GM18502 (cell line): ENCODE measurements around the gene DSCAML1.
"Not testable (repeated sequence)": the region's sequence is repeated elsewhere in the genome, so short reads cannot be mapped to it uniquely, and the experiment has no call there.

Source experiments
- ATAC-seq: cut with Tn5 transposase; IDR thresholded peaks from one replicate; pipeline ENCODE4 v1.9.1; 2021; ENCODE audit warnings: mild to moderate bottlenecking; ENCODE audit not compliant: unreplicated experiment, poor library complexity

The DSCAML1 gene

DNA sequence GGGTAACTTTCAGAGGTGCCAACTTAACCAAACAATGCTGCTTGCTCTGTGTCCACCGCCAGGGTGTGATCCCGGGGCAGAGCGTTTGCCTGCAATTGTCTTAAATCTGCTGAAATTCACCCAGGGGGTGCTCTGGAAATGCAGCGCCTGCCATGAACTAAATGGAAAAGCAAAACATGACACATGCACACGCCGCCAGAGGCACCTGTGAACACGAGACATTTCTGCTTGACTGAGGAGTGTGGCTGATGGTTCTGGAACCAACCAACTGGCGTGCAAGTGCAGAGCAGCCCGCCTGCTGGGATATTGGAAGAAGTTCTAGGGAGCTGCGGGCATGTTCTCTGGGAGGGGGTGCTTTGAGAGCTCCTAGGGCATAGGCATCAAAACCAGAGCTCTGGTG is 30.4 kb downstream of the DSCAML1 start:
- ATAC-seq, result no peak

DNA sequence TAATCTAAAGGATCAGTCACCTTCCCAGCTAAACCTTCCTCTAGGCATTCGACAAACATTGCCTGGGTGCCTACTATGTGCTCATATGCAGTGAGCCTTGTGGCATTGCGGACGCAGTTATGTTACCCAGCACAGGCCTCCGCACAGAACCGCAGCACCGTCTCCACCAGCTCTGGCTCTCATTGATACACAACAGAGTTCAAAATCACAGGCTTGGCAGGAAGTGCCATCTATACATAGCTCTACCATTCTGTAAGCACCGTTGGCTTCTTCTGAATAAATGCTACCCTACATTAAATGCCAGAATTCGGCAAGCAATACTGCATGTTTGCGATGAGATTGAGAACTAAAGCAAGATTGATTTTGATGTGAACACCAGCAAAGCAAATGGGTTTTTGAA is 31.0 kb downstream of the DSCAML1 start:
- no peak for ATAC-seq

DNA sequence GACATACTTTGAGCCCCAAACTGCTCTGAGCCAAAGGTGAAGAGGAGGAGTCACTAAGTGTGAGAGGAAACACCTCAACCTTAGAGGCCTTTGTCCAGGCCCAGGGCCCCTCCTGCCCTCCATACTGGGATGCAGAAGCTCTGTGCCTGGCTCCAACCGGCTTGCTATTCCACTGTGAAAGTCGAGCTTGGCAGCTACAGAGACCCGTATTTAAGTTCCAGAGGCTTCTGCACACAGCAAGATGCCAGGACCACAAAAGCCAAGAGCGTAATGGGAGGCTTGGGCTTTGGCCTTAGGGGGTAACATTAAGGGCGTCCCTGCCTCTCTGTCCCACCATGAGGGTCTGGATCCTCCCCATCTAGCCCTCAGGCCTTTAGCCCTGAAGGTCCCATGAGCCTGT is 31.9 kb downstream of the DSCAML1 start:
- no peak for ATAC-seq

DNA sequence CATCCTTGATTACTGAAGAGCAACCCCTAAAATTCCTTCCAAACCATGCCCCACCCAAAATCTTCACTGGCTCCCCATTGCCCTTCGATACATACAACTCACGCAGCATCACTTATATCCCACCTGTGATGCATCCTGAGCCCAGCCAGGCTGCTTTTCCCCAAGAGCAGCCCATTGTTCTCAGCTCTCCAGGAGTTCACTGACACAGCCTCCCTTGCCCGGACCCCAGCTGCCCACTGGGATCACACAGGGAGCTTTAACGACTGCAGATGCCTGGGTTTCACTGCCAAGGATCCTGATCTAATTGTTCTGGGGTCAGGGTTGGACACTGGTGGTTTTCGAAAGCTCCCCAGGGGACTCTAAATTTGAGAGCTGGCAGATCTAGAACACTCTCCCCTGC is 33.6 kb downstream of the DSCAML1 start:
- not testable (repeated sequence) for ATAC-seq

DNA sequence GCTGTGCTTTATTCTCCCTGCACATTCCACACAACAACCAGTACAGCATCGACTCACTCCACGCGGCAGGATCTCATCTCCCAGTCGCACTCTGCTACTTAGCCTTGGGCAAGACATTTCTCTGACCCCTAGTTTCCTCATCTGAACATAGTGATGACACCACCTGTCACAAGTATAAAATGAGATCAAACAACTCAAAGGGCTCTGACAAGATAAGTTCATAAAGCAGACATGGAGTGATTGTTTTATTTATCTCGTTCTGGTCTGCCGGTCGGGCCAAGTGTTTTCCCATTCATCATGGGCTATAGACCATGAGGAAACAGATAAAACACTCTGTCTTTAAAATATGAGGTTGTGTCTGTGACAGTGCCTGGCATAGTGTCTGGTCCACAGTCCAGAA is 35.0 kb downstream of the DSCAML1 start:
- no peak for ATAC-seq

DNA sequence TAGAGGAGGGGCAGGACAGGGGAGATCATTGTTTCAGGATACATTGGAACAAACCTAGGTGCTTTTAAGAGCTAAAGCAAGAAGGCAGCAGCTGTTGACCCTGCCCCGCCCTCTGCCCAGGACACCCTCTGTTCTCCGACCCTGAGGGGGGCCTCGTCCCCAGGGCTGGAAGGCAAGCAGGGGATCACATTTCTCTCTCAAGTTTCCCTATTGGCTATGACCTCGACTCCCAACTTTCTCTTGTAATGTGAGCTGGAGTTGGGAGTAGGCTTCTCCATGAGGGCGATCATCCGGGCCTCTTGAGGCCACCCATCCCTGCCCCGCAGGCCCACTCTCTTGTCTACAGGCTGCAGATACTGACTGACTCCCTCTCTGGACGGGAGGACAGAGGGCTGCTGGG is 37.7 kb downstream of the DSCAML1 start:
- ATAC-seq, result no peak

DNA sequence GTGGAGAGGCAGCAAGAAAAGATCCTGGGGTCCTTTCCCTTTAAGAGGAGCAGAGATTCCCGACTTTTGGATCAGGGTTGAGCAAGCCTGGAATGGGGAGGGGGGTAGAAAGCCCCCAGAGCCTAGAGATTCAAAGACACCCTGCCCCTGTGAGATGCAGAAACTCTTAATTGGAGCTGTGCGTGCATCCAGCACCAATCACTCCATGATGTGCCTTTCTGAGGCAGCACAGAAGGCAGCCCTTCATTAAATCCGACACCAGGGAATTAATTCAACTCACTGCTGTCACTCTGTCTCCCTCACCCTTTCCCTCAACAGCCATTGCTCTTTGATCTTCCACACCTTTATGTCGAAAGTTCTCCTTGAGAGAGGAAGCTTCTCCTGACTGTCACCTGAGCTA is 43.0 kb downstream of the DSCAML1 start:
- ATAC-seq, result no peak

DNA sequence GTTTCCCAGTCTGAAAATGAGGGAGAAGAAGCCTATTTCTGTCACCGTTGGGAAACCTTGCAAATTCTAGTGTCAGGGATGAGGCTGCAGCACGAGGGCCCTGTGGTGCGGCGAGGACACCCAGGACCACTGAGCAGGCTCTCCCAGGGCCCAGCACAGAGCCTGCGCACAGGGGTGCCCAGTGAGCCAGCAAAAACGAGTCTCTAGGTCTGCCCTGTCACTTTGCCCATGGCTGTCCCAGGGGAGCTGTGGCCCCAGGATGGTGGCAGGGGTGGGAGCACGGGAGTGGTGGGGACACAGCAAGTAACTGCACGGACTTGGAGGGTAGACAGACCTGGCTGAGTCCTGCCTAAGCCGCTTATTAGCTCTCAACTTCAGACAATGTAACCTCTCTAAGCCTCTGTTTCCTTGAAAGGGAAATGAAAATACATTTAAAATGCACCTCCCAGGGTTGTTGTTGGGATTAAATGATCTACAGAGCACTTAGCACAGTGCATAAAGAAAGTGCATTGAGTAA is 44.2 kb downstream of the DSCAML1 start:
- ATAC-seq, result no peak

DNA sequence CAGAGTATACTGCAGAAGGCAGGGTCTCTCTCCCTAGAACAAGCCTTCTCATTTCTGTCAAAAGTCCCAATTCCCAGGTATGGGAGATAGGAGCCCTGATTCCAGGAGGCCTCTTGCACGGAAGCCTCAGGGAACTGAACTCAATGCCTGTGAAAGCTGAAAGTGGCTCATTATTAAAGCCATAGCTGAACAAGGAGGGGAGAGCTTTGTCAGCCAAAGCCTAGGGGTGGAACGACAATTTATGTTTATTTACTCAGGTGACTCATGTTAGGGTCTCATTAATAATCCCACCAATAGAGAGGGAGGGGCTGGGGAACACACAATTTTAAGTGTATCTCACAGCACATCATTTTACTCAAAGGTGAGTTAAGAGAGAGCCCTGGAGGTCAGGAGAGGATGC is 44.9 kb downstream of the DSCAML1 start:
- ATAC-seq, result no peak

DNA sequence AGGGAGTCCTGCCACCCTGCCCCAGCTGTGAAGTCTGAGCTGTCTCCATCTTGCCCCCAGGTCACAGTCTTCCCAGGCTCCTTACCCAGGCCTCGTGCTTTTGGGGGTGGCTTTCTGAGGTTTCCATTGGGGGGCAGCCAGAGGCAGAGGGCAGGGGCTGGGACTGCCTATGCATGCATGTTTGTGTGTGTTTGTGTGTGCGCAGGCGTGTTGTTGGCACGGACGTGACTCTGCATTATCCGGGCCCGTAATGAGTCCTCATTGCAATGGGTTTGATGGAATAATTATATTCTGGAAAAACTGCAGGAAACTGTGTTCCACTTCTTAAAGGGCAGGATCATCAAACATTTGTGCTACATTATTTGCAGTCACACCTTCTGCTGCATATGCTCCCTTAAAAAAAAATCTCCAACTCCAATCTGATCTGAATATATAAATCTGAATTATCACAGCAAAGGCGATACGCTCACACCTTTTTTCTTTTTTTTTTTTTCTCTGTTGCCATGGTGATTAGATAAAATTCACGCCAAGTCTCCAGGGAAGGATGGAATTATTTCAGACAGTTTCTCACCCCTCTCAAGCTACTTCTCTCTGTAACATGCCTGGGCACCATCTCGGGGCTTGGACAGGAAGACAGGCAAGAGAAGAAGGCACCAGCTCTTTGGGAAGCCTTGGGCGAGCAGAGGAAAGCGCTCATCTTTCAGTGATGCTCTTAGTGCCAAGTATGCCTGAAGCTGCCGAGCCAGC is 45.9 kb downstream of the DSCAML1 start:
- ATAC-seq, result no peak

DNA sequence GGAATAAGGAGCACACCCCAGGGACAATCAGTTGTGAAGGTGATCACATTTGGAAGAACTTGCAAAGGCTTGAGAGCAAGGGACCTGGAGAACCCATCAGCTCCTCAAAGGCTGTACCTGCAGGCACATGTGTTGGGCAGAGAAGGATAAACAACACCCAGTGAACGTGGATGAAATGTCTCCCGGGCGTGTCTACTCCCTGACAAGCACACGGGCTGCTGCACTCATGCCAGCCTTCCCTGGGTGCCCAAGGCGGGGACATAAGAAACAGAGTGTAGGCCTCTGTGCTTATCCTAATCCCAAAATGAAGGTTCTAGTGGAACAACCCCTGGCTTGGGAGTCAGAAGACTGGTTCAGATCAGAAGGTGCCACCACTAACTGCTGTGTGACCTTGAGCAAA is 46.7 kb downstream of the DSCAML1 start:
- ATAC-seq, result no peak

DNA sequence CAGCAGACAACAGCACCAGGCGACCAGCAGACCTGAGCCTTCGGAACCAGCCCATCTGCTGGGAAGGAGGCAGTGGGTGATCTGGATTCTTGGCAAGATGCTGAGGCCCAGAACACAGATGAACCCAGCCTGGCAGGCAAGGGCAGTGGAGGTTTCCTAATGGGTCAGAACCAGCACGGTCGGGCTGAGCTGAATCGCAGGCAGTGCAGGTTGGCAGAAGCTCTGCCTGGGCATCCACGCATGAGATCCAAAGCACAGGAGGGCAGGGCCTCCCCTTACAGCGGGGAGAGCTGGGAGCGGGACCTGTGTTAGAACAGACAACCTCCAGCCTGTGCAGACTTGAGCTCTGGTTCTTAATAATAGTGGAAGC is 47.5 kb downstream of the DSCAML1 start:
- ATAC-seq, result no peak

DNA sequence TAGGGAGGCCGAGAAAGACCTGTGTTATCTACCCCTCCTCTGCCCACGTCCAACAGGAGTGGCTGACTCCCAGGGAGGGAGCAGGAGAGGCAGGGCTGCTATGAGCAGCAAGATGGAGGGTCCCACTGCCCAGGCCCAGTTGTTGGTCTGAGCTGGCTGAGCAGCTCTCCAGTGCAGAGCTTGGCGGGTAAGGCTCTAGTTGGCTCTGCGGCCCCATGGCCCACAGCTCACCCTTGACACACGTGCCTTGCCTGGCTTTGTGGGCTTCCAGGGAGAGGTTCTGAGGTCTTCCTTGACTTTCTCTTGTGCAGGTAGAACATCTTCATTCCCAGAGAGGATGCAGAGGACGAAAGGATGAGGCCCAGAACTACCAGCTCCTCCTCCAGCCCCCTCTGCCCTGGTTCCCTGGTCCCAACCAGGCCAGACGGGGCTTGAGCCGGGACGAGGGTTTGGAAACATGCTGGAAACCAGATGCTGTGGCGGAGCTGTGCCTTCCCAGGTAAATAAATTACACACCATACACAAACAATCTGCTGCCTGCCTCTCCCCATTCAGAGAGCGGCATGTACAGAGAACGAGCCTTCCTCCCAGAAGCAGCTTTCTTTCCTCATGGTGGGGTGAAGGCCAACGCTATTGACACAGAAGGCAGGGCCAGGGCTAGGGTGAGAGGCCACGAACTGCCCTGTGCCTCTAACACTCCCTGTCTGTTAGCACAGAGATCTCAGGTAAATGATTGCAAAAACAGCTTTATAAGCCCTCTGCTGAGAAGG is 48.1 kb downstream of the DSCAML1 start:
- no peak for ATAC-seq

DNA sequence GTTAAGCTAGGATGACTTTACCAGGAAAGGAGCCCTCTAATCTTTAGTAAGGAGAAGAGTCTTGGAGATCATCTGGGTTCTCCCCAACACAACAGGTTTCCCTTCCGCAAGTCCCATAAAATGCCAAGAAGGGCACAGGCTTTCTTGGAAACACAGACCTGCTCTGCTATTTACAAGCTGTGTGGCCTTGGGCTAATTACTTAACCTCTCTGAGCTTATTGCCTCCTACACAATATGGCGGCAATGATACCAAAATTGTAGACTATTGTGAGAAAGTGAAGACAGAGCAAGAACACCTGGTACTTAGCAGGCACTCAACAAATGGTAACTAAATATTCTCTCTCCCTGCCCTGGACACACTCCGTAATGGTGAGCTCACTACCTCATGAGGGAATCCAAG is 49.1 kb downstream of the DSCAML1 start:
- ATAC-seq, result no peak

DNA sequence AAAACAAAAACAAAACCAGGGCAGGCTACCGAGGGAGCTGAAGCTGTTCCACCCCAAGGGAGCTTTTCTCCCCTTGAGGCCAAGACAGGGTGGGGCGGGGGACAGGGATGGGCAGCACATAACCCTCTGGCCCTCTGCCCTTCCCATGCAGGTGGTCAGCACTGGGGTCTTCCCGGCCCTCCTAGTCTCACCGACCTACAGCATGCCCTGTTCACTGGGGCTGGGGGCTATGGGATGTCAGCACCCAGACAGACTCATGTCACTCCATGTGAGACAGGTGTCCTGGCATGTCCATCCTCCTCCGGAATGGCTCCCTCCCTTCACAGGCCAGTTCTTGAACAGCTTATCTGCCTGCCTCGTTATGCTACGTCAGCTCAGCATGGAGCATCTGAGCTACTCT is 51.7 kb downstream of the DSCAML1 start:
- no peak for ATAC-seq

DNA sequence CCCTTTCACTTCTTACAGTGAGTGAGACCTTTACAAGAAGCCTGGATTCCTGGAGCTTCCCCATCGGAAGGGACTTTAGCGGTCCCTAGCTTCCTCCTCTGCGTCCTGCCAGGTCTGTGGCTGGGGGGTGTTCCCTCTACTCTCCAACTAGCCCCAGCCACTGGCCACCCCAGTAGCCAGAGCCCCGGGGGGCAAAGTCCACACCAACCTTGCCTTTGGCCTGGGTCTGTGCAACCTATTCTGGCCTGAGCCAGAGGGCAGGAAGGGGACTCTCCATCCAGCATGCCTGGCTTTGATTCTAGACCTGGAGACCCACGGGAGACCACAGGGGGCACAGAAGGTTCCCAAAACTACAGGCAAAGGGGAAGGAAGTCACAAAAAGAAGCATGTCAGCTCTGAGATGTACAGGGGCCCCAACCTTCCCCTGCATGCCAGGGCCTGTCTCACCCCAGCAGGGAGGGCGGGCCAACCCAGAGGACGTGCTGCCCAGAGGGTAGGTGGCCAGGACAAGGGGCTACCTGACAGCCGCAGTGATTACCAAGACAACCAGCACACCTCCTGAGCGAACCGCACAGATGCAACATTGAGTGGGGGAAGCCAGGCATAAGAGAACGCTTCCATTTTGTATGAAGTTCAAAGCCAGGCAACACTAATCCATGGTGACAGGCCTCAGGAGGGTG is 52.4 kb downstream of the DSCAML1 start:
- no peak for ATAC-seq

DNA sequence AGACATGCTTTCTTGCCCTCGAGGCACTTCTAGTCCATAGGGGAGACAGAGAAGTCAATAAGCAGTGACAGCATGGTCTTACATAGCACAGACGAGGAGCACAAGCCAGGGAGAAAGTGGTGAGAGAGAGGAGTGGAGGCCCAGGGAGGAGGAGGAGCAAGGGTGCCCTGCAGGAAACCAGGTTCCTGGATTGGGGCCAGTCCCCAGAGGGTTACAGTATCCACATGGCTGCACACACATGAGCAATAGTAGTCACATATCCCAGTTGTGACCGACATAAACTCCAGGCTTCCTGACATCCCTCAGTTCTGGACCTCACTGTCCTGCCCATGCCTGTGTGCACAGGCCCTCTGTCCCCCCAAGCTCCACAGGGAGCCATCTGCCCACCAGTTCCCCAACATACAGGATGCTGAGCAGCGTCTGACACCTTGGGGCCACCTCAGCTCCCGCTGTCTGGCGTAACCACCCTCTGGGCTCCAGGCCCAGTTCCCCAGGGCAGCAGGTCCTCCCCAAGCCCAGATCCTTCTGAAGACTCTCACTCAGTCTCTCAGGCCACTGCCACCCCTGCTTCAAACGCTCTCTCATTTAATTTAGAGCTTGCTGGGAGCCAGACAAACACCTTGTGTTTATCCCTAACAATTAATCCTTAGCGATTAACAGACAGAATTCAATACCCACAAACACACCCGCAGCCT is 53.7 kb downstream of the DSCAML1 start:
- no peak for ATAC-seq

DNA sequence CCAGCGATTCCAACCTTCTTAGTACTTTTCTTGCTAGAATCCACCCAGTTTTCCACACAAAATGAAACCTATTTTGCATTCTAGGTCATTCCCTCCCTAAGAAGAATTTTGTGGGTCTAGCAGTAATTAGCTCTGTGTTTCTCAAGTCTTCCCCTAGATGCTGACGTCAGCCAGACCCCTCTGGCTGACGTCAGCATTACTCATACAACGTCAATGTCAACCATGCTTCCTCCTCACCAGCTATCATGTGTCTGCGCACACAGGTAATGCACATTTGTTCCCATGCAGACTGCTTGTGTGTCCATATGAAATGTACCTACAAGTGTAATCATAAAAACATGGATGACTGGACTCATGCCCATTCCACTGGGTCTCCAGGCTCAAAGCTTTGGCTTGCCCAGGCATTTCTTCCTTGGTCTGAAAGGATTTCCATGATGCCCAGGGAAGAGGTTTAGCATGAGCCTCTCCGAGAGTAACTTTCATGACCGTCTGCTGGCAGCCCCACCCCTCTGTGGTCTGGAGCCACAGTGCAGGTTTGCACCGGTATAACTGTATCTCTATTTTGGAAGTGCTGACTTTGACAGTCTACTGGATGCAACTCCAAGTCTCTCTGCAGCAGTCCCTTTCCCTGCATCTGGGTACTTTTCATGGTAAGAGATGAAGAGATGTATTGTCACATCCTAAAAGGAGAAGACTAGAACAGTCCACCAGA is 58.6 kb downstream of the DSCAML1 start:
- ATAC-seq, result no peak

DNA sequence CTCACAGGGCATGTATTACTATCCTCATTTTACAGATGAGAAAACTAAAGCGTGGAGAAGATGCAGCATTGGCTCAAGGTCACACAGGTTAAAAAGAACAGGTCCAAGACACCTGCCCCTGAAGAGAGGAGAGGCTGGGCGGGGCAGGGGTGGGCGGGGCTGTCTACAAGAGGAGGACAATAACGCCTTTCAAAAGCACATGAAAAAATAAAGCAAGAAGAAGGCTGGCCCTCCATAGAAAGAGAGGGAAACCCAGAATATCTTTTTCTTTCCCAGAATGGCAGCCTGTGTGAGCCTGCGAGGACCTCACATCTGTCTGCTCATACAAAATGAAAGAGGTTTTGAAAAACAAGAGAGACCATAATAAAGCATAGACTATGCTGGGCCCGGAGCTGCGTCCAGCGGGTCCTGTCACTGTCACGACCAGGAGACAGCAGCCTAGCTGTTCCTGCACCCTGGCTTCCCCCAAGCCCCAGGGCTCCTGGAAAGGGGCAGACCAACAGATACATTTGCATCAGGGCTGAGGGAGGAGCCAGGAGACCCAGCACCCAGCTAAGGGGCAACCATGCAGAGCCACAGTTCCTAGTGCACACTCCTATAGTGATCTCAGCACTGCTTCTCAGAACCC is 61.6 kb downstream of the DSCAML1 start:
- ATAC-seq, result no peak

DNA sequence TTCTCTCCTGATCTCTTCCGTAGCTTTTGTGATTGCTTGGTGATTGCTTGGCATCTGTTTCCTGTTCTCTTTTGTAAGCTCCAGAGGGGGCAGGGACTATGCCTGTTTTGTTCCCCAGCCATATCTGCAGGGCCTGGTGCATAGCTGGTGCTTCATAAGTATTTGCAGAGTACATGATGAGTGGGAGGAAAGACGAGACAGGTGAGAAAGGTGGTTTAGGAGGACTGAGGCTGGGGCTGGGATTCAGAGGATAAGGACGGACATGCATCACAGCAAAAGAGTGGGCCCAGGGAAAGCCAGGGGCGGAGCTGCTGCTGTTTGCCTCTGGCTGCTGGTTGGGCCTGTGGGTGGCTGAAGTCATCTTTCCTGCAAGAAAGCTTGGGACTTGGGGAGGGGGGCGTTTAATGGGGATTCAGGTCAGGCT is 62.4 kb downstream of the DSCAML1 start:
- ATAC-seq, result no peak
